HG02798 (cell line): ENCODE data around the gene NFASC.

Experiments
- ATAC-seq: cut with Tn5 transposase; IDR thresholded peaks from one replicate; pipeline ENCODE4 v1.9.1; 2021; ENCODE audit warnings: mild to moderate bottlenecking; ENCODE audit not compliant: unreplicated experiment, poor library complexity

Gene NFASC

GRCh38 chr1:205071801-205072200 is 201.1 kb downstream of the NFASC start:
- ATAC-seq: no peak

- no peak for ATAC-seq
Observed at GRCh38 chr1:205072286-205072685, 201.6 kb downstream of the NFASC start.
